Measurements from ENCODE around the gene MED7.

The MED7 gene, protein sequence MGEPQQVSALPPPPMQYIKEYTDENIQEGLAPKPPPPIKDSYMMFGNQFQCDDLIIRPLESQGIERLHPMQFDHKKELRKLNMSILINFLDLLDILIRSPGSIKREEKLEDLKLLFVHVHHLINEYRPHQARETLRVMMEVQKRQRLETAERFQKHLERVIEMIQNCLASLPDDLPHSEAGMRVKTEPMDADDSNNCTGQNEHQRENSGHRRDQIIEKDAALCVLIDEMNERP

DNA sequence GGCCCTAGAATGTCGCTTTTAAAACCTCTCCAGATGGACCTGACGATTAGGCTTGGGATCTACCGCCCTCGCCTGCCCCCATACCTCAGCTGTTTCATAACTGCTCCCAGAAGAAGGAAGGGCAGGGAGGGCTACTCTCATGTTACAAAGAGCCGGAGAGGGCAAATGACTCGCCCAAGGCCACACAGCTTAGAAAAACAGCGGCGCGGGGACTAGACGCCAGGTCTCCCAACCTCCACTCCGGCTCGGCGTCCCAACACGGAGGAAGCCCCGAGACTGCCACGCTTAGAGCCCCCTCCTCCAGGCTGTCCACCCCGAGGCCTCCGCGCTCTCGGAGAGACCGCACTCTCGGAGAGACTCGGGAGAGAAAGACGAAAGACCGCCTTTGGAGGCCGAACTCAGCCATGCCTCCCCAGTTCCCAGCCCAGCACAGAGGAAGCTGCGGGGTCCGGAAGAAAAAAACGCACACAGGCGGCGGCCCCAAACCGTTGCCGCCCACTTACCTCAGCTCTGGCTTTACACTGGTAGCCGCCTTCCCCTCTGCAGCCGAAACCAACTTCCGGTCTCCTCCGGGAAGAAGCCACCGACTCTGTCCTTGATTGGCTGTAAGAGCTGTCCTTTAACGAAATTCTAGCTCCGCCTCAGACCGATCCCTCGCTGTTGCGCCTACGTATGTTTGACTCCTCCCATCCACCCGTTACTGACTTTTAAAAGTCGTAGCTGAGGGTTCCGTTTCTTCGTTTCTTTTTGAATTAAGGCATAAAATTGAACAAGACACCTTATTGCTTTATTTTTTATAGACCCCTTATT is at the start of gene MED7:
Gene MED7, minus strand, starts transcription at position 549 of the 810 bp plus-strand sequence. CDS start 3,434 bp downstream, outside the sequence.
- H3K9me3 ChIP-seq (ENCODE audit: control insufficient read depth, insufficient read depth, low read depth, low read length) = no peaks in the 10 kb centered on the region
- peak within 1 kb of the TSS; percentile 90 for H3K4me3 ChIP-seq (ENCODE audit: low read depth, low read length)
- H3K4me1 ChIP-seq (ENCODE audit: control insufficient read depth, insufficient read depth, low read length) = no peaks in the 10 kb centered on the region
- ChIA-PET POLR2A (interaction anchor here (0.5 to 2.4 kb wide), 7 partner anchors 10 to 312 kb away, joined by 3 to 20 read pairs (median 3); partner anchors contain the start of gene GARIN3), CTCF (interaction anchor here (0.6 to 2.6 kb wide), 6 partner anchors 11 to 1199 kb away, joined by 3 to 19 read pairs (median 4); no protein-coding TSS in a partner anchor)
- peaks cover 0 to 21% of the 10 kb centered on the region in 2 experiments for H3K36me3 ChIP-seq (ENCODE audit: control insufficient read depth in 2 of 2, insufficient read depth in 1 of 2, low read length in 2 of 2)
- peak within 1 kb of the TSS; percentile 42; the same call in 1 of the 2 replicates for H3K27ac ChIP-seq (ENCODE audit: extremely low read depth, low read depth, low read length)
- TF ChIP-seq, protein P1, sequence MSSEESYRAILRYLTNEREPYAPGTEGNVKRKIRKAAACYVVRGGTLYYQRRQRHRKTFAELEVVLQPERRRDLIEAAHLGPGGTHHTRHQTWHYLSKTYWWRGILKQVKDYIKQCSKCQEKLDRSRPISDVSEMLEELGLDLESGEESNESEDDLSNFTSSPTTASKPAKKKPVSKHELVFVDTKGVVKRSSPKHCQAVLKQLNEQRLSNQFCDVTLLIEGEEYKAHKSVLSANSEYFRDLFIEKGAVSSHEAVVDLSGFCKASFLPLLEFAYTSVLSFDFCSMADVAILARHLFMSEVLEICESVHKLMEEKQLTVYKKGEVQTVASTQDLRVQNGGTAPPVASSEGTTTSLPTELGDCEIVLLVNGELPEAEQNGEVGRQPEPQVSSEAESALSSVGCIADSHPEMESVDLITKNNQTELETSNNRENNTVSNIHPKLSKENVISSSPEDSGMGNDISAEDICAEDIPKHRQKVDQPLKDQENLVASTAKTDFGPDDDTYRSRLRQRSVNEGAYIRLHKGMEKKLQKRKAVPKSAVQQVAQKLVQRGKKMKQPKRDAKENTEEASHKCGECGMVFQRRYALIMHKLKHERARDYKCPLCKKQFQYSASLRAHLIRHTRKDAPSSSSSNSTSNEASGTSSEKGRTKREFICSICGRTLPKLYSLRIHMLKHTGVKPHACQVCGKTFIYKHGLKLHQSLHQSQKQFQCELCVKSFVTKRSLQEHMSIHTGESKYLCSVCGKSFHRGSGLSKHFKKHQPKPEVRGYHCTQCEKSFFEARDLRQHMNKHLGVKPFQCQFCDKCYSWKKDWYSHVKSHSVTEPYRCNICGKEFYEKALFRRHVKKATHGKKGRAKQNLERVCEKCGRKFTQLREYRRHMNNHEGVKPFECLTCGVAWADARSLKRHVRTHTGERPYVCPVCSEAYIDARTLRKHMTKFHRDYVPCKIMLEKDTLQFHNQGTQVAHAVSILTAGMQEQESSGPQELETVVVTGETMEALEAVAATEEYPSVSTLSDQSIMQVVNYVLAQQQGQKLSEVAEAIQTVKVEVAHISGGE (tag by site-specific recombination; conservative IDR thresholded peaks at IDR 0.05; ENCODE audit: low read depth) = peak; percentile 71
- TF ChIP-seq ZFP37 (tag by site-specific recombination; IDR thresholded peaks at IDR 0.05) (0 out of 2 replicates have a peak, but pooled peaks have one; percentile 51), ZNF48 (tag by site-specific recombination; IDR thresholded peaks at IDR 0.05) (no peak), ZIC2 (tag by site-specific recombination; IDR thresholded peaks at IDR 0.05) (no peak), EGR2 (tag by site-specific recombination; IDR thresholded peaks at IDR 0.05; ENCODE audit: low read depth) (peak; percentile 48), ZNF335 (tag by site-specific recombination; conservative IDR thresholded peaks at IDR 0.05) (peak; percentile 96), BCL11A (tag by site-specific recombination; IDR thresholded peaks at IDR 0.05; ENCODE audit: low read depth) (no peak), ZNF785 (tag by site-specific recombination; IDR thresholded peaks at IDR 0.05) (no peak), KLF9 (tag by site-specific recombination; IDR thresholded peaks at IDR 0.05; ENCODE audit: low read depth) (peak; percentile 79; the same call in 1 of the 2 replicates), SCRT2 (tag by site-specific recombination; IDR thresholded peaks at IDR 0.05) (peak; percentile 77), ZNF510 (tag by site-specific recombination; IDR thresholded peaks at IDR 0.05; ENCODE audit: insufficient replicate concordance) (no peak), ZNF501 (tag by site-specific recombination; IDR thresholded peaks at IDR 0.05) (peak; percentile 74; the same call in 1 of the 2 replicates), ZFHX2 (tag by site-specific recombination; conservative IDR thresholded peaks at IDR 0.05) (peak; percentile 75), YY1 (tag by site-specific recombination; IDR thresholded peaks at IDR 0.05) (peak; percentile 29; the same call in 1 of the 2 replicates), ZBTB8A (tag by site-specific recombination; IDR thresholded peaks at IDR 0.05) (0 out of 2 replicates have a peak, but pooled peaks have one; percentile 6), ZBTB17 (tag by site-specific recombination; IDR thresholded peaks at IDR 0.05) (peak; percentile 77), ZNF473 (tag by site-specific recombination; IDR thresholded peaks at IDR 0.05) (no peak), GLIS1 (tag by site-specific recombination; IDR thresholded peaks at IDR 0.05) (no peak)
- TF ChIP-seq, protein P2, sequence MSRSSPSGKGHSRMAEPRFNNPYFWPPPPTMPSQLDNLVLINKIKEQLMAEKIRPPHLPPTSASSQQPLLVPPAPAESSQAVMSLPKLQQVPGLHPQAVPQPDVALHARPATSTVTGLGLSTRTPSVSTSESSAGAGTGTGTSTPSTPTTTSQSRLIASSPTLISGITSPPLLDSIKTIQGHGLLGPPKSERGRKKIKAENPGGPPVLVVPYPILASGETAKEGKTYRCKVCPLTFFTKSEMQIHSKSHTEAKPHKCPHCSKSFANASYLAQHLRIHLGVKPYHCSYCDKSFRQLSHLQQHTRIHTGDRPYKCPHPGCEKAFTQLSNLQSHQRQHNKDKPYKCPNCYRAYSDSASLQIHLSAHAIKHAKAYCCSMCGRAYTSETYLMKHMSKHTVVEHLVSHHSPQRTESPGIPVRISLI (tag by site-specific recombination; IDR thresholded peaks at IDR 0.05) = peak; percentile 70; the same call in 1 of the 2 replicates
- TF ChIP-seq, protein P3, sequence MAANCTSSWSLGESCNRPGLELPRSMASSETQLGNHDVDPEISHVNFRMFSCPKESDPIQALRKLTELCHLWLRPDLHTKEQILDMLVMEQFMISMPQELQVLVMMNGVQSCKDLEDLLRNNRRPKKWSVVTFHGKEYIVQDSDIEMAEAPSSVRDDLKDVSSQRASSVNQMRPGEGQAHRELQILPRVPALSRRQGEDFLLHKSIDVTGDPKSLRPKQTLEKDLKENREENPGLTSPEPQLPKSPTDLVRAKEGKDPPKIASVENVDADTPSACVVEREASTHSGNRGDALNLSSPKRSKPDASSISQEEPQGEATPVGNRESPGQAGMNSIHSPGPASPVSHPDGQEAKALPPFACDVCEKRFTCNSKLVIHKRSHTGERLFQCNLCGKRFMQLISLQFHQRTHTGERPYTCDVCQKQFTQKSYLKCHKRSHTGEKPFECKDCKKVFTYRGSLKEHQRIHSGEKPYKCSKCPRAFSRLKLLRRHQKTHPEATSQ (tag by site-specific recombination; IDR thresholded peaks at IDR 0.05) = 0 out of 2 replicates have a peak, but pooled peaks have one; percentile 22
- TF ChIP-seq, protein P4, sequence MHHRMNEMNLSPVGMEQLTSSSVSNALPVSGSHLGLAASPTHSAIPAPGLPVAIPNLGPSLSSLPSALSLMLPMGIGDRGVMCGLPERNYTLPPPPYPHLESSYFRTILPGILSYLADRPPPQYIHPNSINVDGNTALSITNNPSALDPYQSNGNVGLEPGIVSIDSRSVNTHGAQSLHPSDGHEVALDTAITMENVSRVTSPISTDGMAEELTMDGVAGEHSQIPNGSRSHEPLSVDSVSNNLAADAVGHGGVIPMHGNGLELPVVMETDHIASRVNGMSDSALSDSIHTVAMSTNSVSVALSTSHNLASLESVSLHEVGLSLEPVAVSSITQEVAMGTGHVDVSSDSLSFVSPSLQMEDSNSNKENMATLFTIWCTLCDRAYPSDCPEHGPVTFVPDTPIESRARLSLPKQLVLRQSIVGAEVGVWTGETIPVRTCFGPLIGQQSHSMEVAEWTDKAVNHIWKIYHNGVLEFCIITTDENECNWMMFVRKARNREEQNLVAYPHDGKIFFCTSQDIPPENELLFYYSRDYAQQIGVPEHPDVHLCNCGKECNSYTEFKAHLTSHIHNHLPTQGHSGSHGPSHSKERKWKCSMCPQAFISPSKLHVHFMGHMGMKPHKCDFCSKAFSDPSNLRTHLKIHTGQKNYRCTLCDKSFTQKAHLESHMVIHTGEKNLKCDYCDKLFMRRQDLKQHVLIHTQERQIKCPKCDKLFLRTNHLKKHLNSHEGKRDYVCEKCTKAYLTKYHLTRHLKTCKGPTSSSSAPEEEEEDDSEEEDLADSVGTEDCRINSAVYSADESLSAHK (tag by site-specific recombination; IDR thresholded peaks at IDR 0.05) = no peak; the same call in 1 of the 2 replicates
- TF ChIP-seq, protein P5, sequence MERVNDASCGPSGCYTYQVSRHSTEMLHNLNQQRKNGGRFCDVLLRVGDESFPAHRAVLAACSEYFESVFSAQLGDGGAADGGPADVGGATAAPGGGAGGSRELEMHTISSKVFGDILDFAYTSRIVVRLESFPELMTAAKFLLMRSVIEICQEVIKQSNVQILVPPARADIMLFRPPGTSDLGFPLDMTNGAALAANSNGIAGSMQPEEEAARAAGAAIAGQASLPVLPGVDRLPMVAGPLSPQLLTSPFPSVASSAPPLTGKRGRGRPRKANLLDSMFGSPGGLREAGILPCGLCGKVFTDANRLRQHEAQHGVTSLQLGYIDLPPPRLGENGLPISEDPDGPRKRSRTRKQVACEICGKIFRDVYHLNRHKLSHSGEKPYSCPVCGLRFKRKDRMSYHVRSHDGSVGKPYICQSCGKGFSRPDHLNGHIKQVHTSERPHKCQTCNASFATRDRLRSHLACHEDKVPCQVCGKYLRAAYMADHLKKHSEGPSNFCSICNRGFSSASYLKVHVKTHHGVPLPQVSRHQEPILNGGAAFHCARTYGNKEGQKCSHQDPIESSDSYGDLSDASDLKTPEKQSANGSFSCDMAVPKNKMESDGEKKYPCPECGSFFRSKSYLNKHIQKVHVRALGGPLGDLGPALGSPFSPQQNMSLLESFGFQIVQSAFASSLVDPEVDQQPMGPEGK (tag by site-specific recombination; IDR thresholded peaks at IDR 0.05) = peak; percentile 14; the same call in 1 of the 2 replicates
